ENCODE measurements around the gene TAGLN.

Gene TAGLN

GRCh38 chr11:117199053-117199915, at the start of gene TAGLN:
Gene TAGLN, plus strand, starts transcription at chr11:117199370. Its CDS starts 3,644 bp downstream, at chr11:117203014.
- DNase-seq (ENCODE audit: low read depth) = no peak

GRCh38 chr11:117152066-117152465, 47.1 kb upstream of the TAGLN start:
- DNase-seq (ENCODE audit: low read depth) = no peak

DNA sequence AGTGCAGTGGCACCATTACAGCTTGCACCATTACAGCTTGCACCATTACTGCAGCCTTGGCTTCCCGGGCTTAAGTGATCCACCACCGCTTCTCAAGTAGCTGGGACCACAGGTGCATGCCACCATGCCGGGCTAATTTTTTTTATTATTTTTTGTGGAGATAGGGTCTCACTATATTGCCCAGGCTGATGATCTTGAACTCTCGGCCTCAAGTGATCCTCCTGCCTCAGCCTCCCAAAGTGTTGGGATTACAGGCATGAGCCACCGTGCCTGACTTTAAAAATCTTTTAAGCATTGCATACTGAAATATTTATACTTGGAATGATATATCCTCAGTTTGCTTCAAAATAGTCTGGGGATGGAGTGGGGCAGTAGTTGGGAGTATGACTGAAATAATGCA, 44.7 kb upstream of the TAGLN start:
- no peak for DNase-seq (ENCODE audit: low read depth)

GRCh38 chr11:117157507-117157906, 41.7 kb upstream of the TAGLN start:
- DNase-seq (ENCODE audit: low read depth) = no peak

GRCh38 chr11:117159892-117160291, 39.3 kb upstream of the TAGLN start:
- DNase-seq (ENCODE audit: low read depth) = no peak

DNA sequence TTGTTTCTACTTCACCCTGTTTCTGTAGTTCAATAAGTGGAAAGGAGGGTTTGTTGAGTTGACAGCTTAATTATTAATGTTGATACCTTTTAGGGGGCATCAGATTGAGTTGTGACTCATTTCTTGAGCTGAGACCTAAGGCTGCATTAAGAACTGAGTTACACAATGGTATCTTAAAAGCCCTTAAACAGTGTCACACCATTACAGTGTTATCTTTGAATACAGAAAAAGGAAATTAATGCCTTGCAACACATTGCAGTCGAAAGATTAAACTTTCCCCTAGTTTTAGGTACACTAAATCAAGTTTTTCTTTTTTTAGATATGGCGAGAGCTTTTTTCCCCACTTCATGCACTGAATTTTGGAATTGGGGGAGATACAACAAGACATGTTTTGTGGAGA, 38.3 kb upstream of the TAGLN start:
- DNase-seq (ENCODE audit: low read depth) = no peak

DNA sequence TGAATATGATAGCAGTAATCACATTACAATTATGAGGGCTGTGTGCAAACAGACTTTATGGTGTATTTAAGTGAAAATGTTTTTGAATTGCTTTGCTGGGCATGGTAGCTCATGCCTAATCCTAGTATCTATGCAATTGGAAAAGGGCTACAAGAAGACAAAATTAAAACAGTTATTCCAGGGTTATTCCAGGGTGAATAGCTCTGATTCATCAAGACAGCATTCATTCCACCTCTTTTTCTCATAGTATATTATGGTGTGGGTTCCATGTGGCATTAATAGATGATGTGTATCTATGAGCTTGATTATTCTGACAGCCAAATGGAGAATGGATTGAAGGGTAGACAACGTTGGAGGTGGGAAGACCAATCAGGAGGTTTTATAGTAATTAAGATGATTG, 32.7 kb upstream of the TAGLN start:
- no peak for DNase-seq (ENCODE audit: low read depth)

GRCh38 chr11:117169736-117170135, 29.4 kb upstream of the TAGLN start:
- DNase-seq (ENCODE audit: low read depth) = no peak

DNA sequence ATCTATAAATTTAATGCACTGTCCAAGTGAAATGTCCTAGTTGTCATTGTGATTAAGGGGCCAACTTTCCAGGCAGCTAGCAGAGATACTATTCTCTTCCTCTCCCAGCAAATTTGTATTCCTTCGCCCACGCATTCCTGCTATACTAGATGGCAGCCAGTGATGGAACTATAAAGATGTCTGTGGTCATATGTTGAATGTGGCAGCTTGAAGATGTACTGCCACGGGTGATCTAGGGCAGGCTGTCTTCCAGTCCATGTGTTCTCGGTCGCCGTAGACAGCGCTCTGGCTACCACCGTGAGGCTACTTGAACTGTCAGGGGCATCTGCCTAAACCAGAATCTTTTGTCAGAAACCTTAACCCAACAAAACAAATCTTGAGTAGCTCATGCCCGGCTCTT, 29.0 kb upstream of the TAGLN start:
- no peak for DNase-seq (ENCODE audit: low read depth)

GRCh38 chr11:117171007-117171403, 28.2 kb upstream of the TAGLN start:
- DNase-seq (ENCODE audit: low read depth) = no peak

- DNase-seq (ENCODE audit: low read depth) = no peak
Observed at GRCh38 chr11:117171404-117172061, 27.6 kb upstream of the TAGLN start.

DNA sequence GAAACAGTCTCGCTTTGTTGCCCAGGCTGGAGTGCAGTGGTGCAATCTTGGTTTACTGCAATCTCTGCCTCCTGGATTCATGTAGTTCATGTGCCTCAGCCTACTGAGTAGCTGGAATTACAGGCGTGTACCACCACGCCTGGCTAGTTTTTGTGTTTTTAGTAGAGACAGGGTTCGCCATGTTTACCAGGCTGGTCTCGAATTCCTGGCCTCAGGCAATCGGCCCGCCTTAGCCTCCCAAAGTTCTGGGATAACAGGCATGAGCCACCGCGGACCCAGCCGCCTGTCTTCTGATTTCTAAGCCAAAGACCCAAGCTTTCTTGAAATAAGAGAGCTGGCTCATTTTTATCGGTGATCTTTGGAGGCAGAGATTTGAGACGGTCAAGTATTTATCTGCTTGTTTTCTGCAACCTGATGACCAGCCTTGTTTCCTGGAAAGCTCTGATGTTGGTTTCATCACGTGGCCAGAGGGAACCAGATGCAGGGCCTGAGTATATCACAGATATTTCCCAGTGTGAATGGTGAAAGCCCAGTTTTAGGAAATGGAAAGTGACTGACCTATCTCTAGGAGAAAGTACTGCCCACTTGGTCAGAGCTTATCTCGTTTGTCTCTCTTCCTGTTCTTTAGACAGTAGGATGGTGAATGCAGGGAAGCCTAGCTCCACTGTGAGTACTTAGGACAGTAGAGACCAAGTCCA, 26.3 kb upstream of the TAGLN start:
- DNase-seq (ENCODE audit: low read depth) = no peak

- no peak for DNase-seq (ENCODE audit: low read depth)
Observed at GRCh38 chr11:117175104-117175503, 24.1 kb upstream of the TAGLN start.

GRCh38 chr11:117175781-117176180, 23.4 kb upstream of the TAGLN start:
- DNase-seq (ENCODE audit: low read depth) = no peak

- no peak for DNase-seq (ENCODE audit: low read depth)
Observed at GRCh38 chr11:117176186-117176585, 23.0 kb upstream of the TAGLN start.

- no peak for DNase-seq (ENCODE audit: low read depth)
Observed at GRCh38 chr11:117177534-117178209, 21.5 kb upstream of the TAGLN start.

GRCh38 chr11:117178210-117179034, 20.7 kb upstream of the TAGLN start, which contains the start of gene SIDT2:
Gene SIDT2, plus strand, starts transcription at chr11:117178743. Its CDS starts 521 bp downstream, at chr11:117179264.
- DNase-seq (ENCODE audit: low read depth) = peak; percentile 74

DNA sequence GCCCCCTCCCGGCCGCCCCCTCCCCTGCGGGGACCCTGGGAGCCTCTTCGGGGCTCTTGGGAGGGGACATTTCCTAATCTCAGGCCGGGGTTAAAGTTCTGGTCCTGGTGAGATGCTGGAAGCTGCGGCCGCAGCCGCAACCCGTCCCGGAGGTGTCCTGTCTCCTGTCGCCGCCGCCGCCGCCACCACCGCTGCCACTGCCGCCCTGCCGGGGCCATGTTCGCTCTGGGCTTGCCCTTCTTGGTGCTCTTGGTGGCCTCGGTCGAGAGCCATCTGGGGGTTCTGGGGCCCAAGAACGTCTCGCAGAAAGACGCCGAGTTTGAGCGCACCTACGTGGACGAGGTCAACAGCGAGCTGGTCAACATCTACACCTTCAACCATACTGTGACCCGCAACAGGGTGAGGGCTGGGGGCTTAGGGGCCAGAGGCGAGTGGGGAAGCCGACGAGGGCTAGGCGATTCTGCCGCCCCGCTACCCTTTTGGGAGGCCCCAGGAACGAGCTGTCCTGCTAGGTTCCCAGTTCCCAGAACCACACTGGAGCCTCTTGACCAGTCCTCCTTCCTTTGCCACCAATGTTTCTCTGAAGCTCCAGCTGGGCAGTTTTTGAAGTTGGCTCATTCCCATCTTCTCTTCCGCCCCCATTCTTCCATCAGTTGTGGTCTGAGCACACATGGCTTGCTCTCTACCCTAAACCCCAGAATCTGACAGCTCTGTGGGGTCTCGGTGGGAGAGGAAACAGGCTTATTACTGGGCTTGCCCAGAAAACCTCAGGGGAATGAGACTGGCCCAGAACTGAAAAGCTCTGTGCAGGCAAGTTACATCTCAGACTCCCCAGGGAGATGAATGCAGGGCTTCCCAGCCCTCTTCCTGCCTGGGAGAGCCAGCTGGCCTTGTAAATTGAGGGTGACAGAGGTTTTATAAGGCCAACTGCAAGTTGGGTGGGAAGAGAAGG, 19.8 kb upstream of the TAGLN start:
- no peak for DNase-seq (ENCODE audit: low read depth)

DNA sequence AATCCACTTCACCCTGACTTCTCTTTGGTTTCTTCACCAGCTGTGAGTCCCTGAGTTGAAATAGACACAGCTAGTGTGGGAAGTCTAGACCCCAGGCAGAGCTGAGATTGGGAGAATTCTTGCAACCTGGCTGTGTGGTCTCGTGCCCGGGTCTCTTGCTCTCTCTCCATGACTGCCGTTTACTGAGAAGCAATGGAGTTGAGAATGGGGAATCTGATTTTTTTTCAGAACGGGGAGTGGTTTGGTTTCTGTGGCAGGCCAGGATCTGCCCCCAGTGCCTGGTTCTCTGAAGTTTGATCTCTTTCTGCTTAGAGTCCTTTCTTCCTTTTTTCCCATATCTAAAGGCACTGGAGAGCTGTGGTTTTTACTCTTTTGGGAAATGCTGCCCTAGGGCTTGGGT, 19.1 kb upstream of the TAGLN start:
- no peak for DNase-seq (ENCODE audit: low read depth)

All from activated gamma-delta T cell treated with anti-CD3 and anti-CD28 coated beads, Interleukin-2, amount 50 U/mL, for 16 hours (primary cell).